Fibroblast of lung (primary cell): ENCODE results near the gene TNFAIP2.

Experiments
- CTCF ChIP-seq, 2 donors: IDR thresholded peaks in 1 of 2; conservative IDR thresholded peaks in 1 of 2; 1 replicate in 1 of 2; 2 replicates in 1 of 2; pipeline ENCODE4 v1.5.1; 2011 to 2012; ENCODE audit warnings: low read length in 2 of 2, control low read depth in 1 of 2, inconsistent platforms in 1 of 2, low read depth in 1 of 2, mild to moderate bottlenecking in 1 of 2
- EZH2 ChIP-seq: IDR thresholded peaks from 2 replicates; pipeline ENCODE4 v1.5.1; 2012; ENCODE audit warnings: low read length, control low read depth, mild to moderate bottlenecking; ENCODE audit errors: missing control alignments

GRCh38 chr14:103142721-103143302 lies 19.6 kb downstream of the TNFAIP2 start:
- TF ChIP-seq CTCF (conservative IDR thresholded peaks at IDR 0.05 in 1 of 2, IDR thresholded peaks at IDR 0.05 in 1 of 2; ENCODE audit: low read depth in 1 of 2, low read length in 2 of 2) (no peak), EZH2 (no peak)
